Muscle layer of duodenum (tissue), 2 donors: Measurements from ENCODE around the gene DUS2.
"Not testable (repeated sequence)": the region's sequence is repeated elsewhere in the genome, so short reads cannot be mapped to it uniquely, and the experiment has no call there.

Source experiments
- H3K27ac ChIP-seq: one replicate; pipeline ENCODE4 v1.7.0; 2013; ENCODE audit warnings: mild to moderate bottlenecking, low read length
- H3K27me3 ChIP-seq: one replicate; pipeline ENCODE4 v1.7.0; 2013; ENCODE audit warnings: low read depth, mild to moderate bottlenecking, control low read depth, low read length
- H3K36me3 ChIP-seq, 2 donors: one replicate each; pipeline ENCODE4 v1.7.0; 2013; ENCODE audit warnings: low read length in 2 of 2, control low read depth in 1 of 2, mild to moderate bottlenecking in 1 of 2; ENCODE audit not compliant: insufficient read depth in 2 of 2, control insufficient read depth in 1 of 2
- H3K4me1 ChIP-seq, 2 donors: one replicate each; pipeline ENCODE4 v1.7.0; 2013; ENCODE audit warnings: low read length in 2 of 2, mild to moderate bottlenecking in 2 of 2, control low read depth in 1 of 2, moderate library complexity in 1 of 2; ENCODE audit not compliant: insufficient read depth in 2 of 2, control insufficient read depth in 1 of 2
- H3K4me3 ChIP-seq, 2 donors: one replicate each; pipeline ENCODE4 v1.7.0; 2013; ENCODE audit warnings: low read length in 2 of 2, low read depth in 1 of 2, mild to moderate bottlenecking in 1 of 2
- H3K9me3 ChIP-seq, 2 donors: one replicate each; pipeline ENCODE4 v1.7.0; 2013; ENCODE audit warnings: low read length in 2 of 2, control low read depth in 1 of 2, mild to moderate bottlenecking in 1 of 2; ENCODE audit not compliant: control insufficient read depth in 1 of 2
- donor health status: healthy.

The DUS2 gene

GRCh38 chr16:68000450-68000849, 22.6 kb upstream of the DUS2 start:
- H3K27me3 ChIP-seq: no peaks in the 10 kb centered on the region
- peak overlapping the region in 1 of 2 donors; percentile 11 for H3K4me3 ChIP-seq
- peak overlapping the region; percentile 19 for H3K27ac ChIP-seq
- no peaks in the 10 kb centered on the region for H3K36me3 ChIP-seq
- no peaks in the 10 kb centered on the region for H3K9me3 ChIP-seq
- H3K4me1 ChIP-seq: peaks cover 0 to 10% of the 10 kb centered on the region in 2 donors

GRCh38 chr16:68003031-68003430, 20.1 kb upstream of the DUS2 start:
- H3K36me3 ChIP-seq: no peaks in the 10 kb centered on the region
- no peak overlapping the region for H3K27ac ChIP-seq
- H3K4me3 ChIP-seq: no peak overlapping the region
- peaks cover 0 to 10% of the 10 kb centered on the region in 2 donors for H3K4me1 ChIP-seq
- H3K27me3 ChIP-seq: no peaks in the 10 kb centered on the region
- no peaks in the 10 kb centered on the region for H3K9me3 ChIP-seq

- H3K9me3 ChIP-seq: no peaks in the 10 kb centered on the region
- no peak overlapping the region for H3K4me3 ChIP-seq
- peak overlapping the region; percentile 23 for H3K27ac ChIP-seq
- no peaks in the 10 kb centered on the region for H3K27me3 ChIP-seq
- peaks cover 0 to 2% of the 10 kb centered on the region in 2 donors for H3K4me1 ChIP-seq
- H3K36me3 ChIP-seq: no peaks in the 10 kb centered on the region
These were observed 17.9 kb upstream of the DUS2 start for GRCh38 chr16:68005211-68005610.

- Histone ChIP-seq H3K9me3 (no peaks in the 10 kb centered on the region), H3K27me3 (no peaks in the 10 kb centered on the region), H3K27ac (peak overlapping the region; percentile 23), H3K4me3 (no peak overlapping the region), H3K36me3 (no peaks in the 10 kb centered on the region), H3K4me1 (no peaks in the 10 kb centered on the region)
These were observed 17.2 kb upstream of the DUS2 start for GRCh38 chr16:68005786-68006286.

- no peaks in the 10 kb centered on the region for H3K9me3 ChIP-seq
- no peak overlapping the region for H3K4me3 ChIP-seq
- no peaks in the 10 kb centered on the region for H3K4me1 ChIP-seq
- H3K36me3 ChIP-seq: no peaks in the 10 kb centered on the region
- no peak overlapping the region for H3K27ac ChIP-seq
- H3K27me3 ChIP-seq: no peaks in the 10 kb centered on the region
These were observed 13.8 kb upstream of the DUS2 start for GRCh38 chr16:68009157-68009735.

GRCh38 chr16:68009872-68010271, 13.2 kb upstream of the DUS2 start:
- H3K4me3 ChIP-seq, H3K27me3 ChIP-seq: not testable (repeated sequence)

GRCh38 chr16:68013440-68013839, 9.6 kb upstream of the DUS2 start:
- H3K36me3 ChIP-seq: no peaks in the 10 kb centered on the region
- no peaks in the 10 kb centered on the region for H3K4me1 ChIP-seq
- no peaks in the 10 kb centered on the region for H3K9me3 ChIP-seq
- no peak overlapping the region for H3K4me3 ChIP-seq
- H3K27ac ChIP-seq: no peak overlapping the region
- no peaks in the 10 kb centered on the region for H3K27me3 ChIP-seq

More at GRCh38 chr16:68009872-68010271, 13.2 kb upstream of the DUS2 start:
- not testable (repeated sequence) for H3K4me1 ChIP-seq, H3K36me3 ChIP-seq, H3K9me3 ChIP-seq, H3K27ac ChIP-seq

- no peaks in the 10 kb centered on the region for H3K36me3 ChIP-seq
These were observed 7.4 kb upstream of the DUS2 start, which contains the start of gene DPEP2NB for GRCh38 chr16:68015681-68016080. Gene DPEP2NB (minus strand): TSS chr16:68015911. CDS start chr16:68015770, 141 bp downstream.

GRCh38 chr16:68019167-68019680, 3.9 kb upstream of the DUS2 start:
- Histone ChIP-seq H3K4me1 (peaks cover 10 to 26% of the 10 kb centered on the region in 2 donors), H3K36me3 (no peaks in the 10 kb centered on the region), H3K27me3 (no peaks in the 10 kb centered on the region), H3K4me3 (no peak overlapping the region), H3K9me3 (no peaks in the 10 kb centered on the region), H3K27ac (no peak overlapping the region)

More at GRCh38 chr16:68015681-68016080, 7.4 kb upstream of the DUS2 start, which contains the start of gene DPEP2NB:
- Histone ChIP-seq H3K27me3 (no peaks in the 10 kb centered on the region), H3K27ac (no peak within 1 kb of the TSS), H3K4me3 (no peak within 1 kb of the TSS), H3K4me1 (no peaks in the 10 kb centered on the region), H3K9me3 (no peaks in the 10 kb centered on the region)

GRCh38 chr16:68021490-68021889, 1.6 kb upstream of the DUS2 start:
- Histone ChIP-seq H3K36me3 (peaks cover 0 to 4% of the 10 kb centered on the region in 2 donors), H3K9me3 (no peaks in the 10 kb centered on the region), H3K4me1 (peaks cover 10 to 28% of the 10 kb centered on the region in 2 donors), H3K27ac (no peak overlapping the region), H3K27me3 (no peaks in the 10 kb centered on the region), H3K4me3 (peak overlapping the region; percentile 82 to 100)

GRCh38 chr16:68022278-68022727, 781 bp upstream of the DUS2 start:
- peak overlapping the region; percentile 94 for H3K27ac ChIP-seq
- H3K36me3 ChIP-seq: peaks cover 0 to 6% of the 10 kb centered on the region in 2 donors
- no peaks in the 10 kb centered on the region for H3K27me3 ChIP-seq
- H3K4me1 ChIP-seq: peaks cover 10 to 28% of the 10 kb centered on the region in 2 donors
- H3K9me3 ChIP-seq: no peaks in the 10 kb centered on the region
- peak overlapping the region; percentile 82 to 100 for H3K4me3 ChIP-seq
